IMR-90 (cell line): ENCODE measurements around the gene DOCK10.

ENCODE experiments used
- CEBPB ChIP-seq: IDR thresholded peaks from 2 replicates; pipeline ENCODE4 v1.6.1; 2012; ENCODE audit warnings: low read depth, low read length, improper control_type of control experiment
- CTCF ChIP-seq: conservative IDR thresholded peaks from 2 replicates; pipeline ENCODE4 v1.5.1; 2012; ENCODE audit warnings: mild to moderate bottlenecking, low read depth, low read length, improper control_type of control experiment
- FOS ChIP-seq: fragments of 150-350 bp; IDR thresholded peaks from 2 replicates; pipeline ENCODE4 v1.6.1; 2016; ENCODE audit warnings: low read depth, low read length
- MAZ ChIP-seq: IDR thresholded peaks from 2 replicates; pipeline ENCODE4 v1.6.1; 2012; ENCODE audit warnings: low read depth, mild to moderate bottlenecking, low read length, improper control_type of control experiment, moderate library complexity, borderline replicate concordance
- POLR2A ChIP-seq: IDR thresholded peaks from 2 replicates; pipeline ENCODE4 v1.6.1; 2012; ENCODE audit warnings: mild to moderate bottlenecking, low read depth, low read length
- RCOR1 ChIP-seq: IDR thresholded peaks from 2 replicates; pipeline ENCODE4 v1.6.1; 2012; ENCODE audit warnings: mild to moderate bottlenecking, low read length, improper control_type of control experiment; ENCODE audit not compliant: insufficient replicate concordance
- SMC3 ChIP-seq: fragments of 150-350 bp; IDR thresholded peaks from 2 replicates; pipeline ENCODE4 v1.6.1; 2016; ENCODE audit warnings: low read depth, mild to moderate bottlenecking, antibody characterized with exemption, low read length, moderate library complexity

DNA sequence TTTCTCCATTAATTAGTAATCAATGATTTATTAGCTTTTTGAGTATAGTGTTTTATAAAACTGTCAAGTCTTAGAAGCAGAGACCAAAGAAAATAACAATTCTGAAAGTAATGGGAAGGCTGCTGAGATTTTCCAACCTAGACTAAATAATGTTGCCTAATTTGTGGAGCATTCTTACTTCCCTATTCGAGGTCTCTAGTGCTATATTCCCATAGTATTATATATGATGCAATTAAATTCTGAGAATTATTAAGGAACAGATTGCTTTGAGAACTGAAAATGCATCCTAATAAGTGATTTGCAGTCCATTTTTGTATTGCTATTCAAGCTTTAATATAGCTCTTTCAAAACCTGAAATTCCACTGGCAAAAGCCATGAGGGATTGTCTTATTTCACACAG lies 27.7 kb upstream of the DOCK10 start:
- no peak for TF ChIP-seq CTCF
- TF ChIP-seq MAZ = no peak
- TF ChIP-seq CEBPB = no peak
- TF ChIP-seq POLR2A = no peak
- TF ChIP-seq SMC3 = no peak
- TF ChIP-seq RCOR1 = no peak
- TF ChIP-seq FOS = no peak
